ENCODE data around the gene TBXAS1. TPM values are rescaled to one million over a fixed set of nuclear protein-coding genes. Genes with fewer than 3 reads are reported as not detected.

Gene TBXAS1
- total RNA-seq, 1 donor from 2014 or later = 1.3 TPM

DNA sequence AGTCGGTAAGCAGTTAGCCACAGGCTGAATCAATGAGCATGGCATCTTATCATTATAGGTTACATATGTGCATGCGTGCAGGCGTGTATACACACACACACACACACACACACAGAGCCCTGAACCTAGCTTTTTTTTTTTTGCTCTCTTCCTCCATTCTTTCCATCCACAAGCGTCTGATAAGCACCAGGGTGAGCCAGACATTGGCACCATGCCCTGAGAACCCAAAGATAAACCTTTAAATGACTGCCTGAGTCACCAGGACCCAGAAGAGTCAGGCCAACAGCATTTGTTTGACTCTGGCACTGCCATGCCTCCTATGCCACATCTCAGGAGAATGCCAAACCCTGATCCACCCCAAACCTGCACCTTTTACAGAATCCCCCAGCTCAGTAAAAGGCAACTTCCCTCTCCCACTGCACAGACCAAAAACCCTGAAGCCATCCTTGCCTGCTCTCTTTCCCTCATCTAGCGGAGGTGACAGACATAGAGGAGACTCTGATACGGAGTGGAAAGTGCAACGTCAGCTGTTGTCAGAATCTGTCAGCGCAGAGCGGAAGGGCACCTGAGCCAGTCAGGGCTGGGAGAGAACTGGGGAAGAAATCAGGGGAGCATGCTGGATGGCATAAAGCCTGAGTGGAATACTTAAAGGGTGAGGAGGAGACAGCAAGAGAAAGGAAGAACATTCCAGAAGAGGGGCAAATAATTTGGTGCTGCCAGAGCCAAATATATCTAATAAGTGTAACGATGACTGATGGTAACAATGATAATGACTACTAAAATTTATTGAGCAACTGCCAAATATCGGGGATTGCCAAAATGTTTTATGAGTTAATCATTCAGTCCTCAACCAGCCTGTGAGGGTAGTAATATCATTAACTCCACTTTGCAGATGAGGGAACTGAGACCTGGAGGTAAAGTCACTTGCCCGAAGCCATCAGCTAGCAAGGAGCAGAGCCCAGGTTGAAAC lies 230.5 kb downstream of the TBXAS1 start:
- H3K27ac Mint-ChIP-seq (ENCODE audit: unreplicated experiment) = no peak overlapping the region
- TF ChIP-seq, protein P1, sequence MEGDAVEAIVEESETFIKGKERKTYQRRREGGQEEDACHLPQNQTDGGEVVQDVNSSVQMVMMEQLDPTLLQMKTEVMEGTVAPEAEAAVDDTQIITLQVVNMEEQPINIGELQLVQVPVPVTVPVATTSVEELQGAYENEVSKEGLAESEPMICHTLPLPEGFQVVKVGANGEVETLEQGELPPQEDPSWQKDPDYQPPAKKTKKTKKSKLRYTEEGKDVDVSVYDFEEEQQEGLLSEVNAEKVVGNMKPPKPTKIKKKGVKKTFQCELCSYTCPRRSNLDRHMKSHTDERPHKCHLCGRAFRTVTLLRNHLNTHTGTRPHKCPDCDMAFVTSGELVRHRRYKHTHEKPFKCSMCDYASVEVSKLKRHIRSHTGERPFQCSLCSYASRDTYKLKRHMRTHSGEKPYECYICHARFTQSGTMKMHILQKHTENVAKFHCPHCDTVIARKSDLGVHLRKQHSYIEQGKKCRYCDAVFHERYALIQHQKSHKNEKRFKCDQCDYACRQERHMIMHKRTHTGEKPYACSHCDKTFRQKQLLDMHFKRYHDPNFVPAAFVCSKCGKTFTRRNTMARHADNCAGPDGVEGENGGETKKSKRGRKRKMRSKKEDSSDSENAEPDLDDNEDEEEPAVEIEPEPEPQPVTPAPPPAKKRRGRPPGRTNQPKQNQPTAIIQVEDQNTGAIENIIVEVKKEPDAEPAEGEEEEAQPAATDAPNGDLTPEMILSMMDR (IDR thresholded peaks at IDR 0.05; ENCODE audit: unreplicated experiment) = no peak

DNA sequence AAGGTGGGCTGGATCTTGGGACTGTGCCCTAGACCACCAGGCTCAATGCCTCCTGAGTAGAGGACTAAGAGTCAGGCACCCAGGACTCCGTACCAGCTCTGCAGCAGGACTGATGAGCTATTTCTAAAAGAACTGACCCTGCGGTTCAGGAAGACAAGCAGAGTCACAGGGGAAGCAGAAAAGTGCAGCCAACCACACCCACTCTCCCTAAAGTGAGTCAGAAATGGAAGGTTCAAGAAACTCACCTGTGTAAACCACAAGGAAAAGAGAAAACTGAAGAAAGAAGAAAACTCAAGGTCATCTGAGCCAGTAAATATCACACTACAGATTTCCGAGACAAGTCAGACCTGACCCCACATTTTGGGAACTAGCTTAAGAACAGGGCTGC lies 231.2 kb downstream of the TBXAS1 start:
- TF ChIP-seq, protein P1 (IDR thresholded peaks at IDR 0.05; ENCODE audit: unreplicated experiment) = no peak
- no peak for DNase-seq (ENCODE audit: low spot score)
- Mint-ChIP-seq H3K4me3 (ENCODE audit: unreplicated experiment) (no peak overlapping the region), H3K9me3 (ENCODE audit: unreplicated experiment) (no peaks in the 10 kb centered on the region), H3K4me1 (ENCODE audit: unreplicated experiment) (peaks cover 17% of the 10 kb centered on the region), H3K27ac (ENCODE audit: unreplicated experiment) (no peak overlapping the region), H3K27me3 (ENCODE audit: unreplicated experiment) (peaks cover 12% of the 10 kb centered on the region), H3K36me3 (ENCODE audit: low read depth, unreplicated experiment) (peaks cover 12% of the 10 kb centered on the region)

More for the DNA sequence above, 230.5 kb downstream of the TBXAS1 start:
- Mint-ChIP-seq H3K36me3 (ENCODE audit: low read depth, unreplicated experiment) (peaks cover 12% of the 10 kb centered on the region), H3K4me3 (ENCODE audit: unreplicated experiment) (no peak overlapping the region), H3K4me1 (ENCODE audit: unreplicated experiment) (peaks cover 17% of the 10 kb centered on the region), H3K27me3 (ENCODE audit: unreplicated experiment) (peaks cover 12% of the 10 kb centered on the region), H3K9me3 (ENCODE audit: unreplicated experiment) (no peaks in the 10 kb centered on the region)
- no peak for DNase-seq (ENCODE audit: low spot score)

DNA sequence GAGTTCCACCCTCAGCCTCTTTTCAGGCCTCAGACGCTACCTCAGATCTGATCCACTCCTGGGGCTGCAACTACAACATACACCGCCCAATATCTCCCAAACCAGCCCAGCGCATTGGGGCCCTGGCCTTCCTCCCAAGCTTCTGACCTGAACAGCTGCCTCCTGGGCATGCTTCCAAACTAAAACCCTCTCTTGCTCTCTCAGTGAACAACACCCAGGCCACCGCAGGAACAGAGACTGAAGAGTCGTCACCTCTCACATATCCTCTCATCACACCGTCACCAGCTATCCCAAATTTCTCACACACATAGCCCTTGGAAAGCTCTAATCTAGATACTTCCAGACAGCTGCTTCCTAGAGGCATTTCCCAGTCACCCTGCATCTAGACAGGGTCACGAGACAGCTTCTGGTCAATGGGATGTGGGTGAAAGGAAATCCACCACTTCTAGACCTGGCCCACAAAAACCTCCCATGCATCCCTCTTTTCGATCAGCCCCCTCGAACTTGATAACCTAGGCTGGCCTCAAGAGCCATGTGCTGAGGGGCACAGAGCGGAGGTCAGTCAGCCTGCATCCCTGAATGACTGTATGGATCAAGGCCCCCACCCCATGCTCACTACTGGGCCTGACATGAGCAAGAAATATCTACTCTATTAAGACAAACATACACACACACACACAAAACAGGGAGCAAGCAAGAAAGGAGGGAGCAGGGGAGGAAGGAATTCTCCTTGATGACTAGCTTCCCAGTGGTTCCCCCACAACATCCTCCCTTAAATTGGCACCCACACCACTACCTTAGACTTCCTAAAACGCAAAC lies 231.9 kb downstream of the TBXAS1 start:
- no peak for DNase-seq (ENCODE audit: low spot score)
- peak overlapping the region; percentile 5 for H3K4me3 Mint-ChIP-seq (ENCODE audit: unreplicated experiment)
- H3K9me3 Mint-ChIP-seq (ENCODE audit: unreplicated experiment) = no peaks in the 10 kb centered on the region
- peaks cover 12% of the 10 kb centered on the region for H3K27me3 Mint-ChIP-seq (ENCODE audit: unreplicated experiment)
- TF ChIP-seq, protein P1 (IDR thresholded peaks at IDR 0.05; ENCODE audit: unreplicated experiment) = no peak
- H3K4me1 Mint-ChIP-seq (ENCODE audit: unreplicated experiment) = peaks cover 17% of the 10 kb centered on the region
- peaks cover 12% of the 10 kb centered on the region for H3K36me3 Mint-ChIP-seq (ENCODE audit: low read depth, unreplicated experiment)
- peak overlapping the region; percentile 16 for H3K27ac Mint-ChIP-seq (ENCODE audit: unreplicated experiment)

DNA sequence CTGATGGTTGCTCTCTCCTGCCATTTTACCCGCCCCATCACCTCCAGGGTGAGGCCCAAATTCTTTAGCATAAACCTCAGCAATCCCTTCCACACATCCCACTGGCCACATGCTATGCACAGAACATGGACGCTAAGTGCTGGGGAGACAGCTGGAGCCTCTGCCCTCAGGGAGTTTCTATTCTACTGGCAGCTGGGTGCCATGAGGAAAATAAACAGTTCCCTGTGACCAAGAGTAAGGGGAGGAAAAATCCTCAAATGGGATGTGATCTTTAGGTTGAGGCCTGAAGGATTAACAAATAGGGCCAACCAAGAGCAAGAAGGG lies 232.5 kb downstream of the TBXAS1 start:
- H3K36me3 Mint-ChIP-seq (ENCODE audit: low read depth, unreplicated experiment) = peaks cover 12% of the 10 kb centered on the region
- no peak overlapping the region for H3K27ac Mint-ChIP-seq (ENCODE audit: unreplicated experiment)
- TF ChIP-seq, protein P1 (IDR thresholded peaks at IDR 0.05; ENCODE audit: unreplicated experiment) = no peak
- H3K27me3 Mint-ChIP-seq (ENCODE audit: unreplicated experiment) = peaks cover 12% of the 10 kb centered on the region
- H3K4me1 Mint-ChIP-seq (ENCODE audit: unreplicated experiment) = peaks cover 17% of the 10 kb centered on the region
- no peaks in the 10 kb centered on the region for H3K9me3 Mint-ChIP-seq (ENCODE audit: unreplicated experiment)
- DNase-seq (ENCODE audit: low spot score) = no peak
- peak overlapping the region; percentile 5 for H3K4me3 Mint-ChIP-seq (ENCODE audit: unreplicated experiment)
